ENCODE measurements around the gene PHF21A. TPM values are rescaled to one million over a fixed set of nuclear protein-coding genes. Genes with fewer than 3 reads are reported as not detected.
"Not testable (repeated sequence)": the region's sequence is repeated elsewhere in the genome, so short reads cannot be mapped to it uniquely, and the experiment has no call there.

The PHF21A gene
- total RNA-seq, 1 donor from 2014 or later: 49.6 TPM

DNA sequence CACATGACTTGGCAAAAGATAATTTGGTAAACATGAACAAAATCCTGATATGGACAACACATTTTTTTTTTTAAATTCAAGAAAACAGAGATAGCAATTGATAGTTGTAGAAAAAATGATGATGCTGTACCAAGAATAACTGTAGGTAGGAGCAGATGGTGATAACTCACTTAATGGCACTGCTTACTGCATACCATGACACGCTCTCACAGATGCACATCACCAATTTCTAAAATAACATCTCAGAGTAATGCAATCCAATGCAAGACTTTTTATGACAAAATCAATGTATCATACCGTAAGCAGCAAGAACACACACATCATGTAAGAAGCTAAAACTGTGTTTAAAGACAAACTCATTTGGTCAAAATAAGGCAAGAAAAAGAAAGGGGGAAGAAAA lies 102.6 kb downstream of the PHF21A start:
- no peak overlapping the region for H3K27ac Mint-ChIP-seq
- no peak overlapping the region for H3K4me3 Mint-ChIP-seq
- no peaks in the 10 kb centered on the region for H3K9me3 ChIP-seq (ENCODE audit: low read depth)
- no peaks in the 10 kb centered on the region for H3K27me3 ChIP-seq
- H3K27ac ChIP-seq: no peak overlapping the region
- no peak for TF ChIP-seq EZH2 (IDR thresholded peaks at IDR 0.05)
- no peak for TF ChIP-seq EZH2phosphoT487 (IDR thresholded peaks at IDR 0.05)
- TF ChIP-seq, protein P1, sequence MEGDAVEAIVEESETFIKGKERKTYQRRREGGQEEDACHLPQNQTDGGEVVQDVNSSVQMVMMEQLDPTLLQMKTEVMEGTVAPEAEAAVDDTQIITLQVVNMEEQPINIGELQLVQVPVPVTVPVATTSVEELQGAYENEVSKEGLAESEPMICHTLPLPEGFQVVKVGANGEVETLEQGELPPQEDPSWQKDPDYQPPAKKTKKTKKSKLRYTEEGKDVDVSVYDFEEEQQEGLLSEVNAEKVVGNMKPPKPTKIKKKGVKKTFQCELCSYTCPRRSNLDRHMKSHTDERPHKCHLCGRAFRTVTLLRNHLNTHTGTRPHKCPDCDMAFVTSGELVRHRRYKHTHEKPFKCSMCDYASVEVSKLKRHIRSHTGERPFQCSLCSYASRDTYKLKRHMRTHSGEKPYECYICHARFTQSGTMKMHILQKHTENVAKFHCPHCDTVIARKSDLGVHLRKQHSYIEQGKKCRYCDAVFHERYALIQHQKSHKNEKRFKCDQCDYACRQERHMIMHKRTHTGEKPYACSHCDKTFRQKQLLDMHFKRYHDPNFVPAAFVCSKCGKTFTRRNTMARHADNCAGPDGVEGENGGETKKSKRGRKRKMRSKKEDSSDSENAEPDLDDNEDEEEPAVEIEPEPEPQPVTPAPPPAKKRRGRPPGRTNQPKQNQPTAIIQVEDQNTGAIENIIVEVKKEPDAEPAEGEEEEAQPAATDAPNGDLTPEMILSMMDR (IDR thresholded peaks at IDR 0.05): no peak
- H3K79me2 ChIP-seq (ENCODE audit: low read depth): peaks cover 10% of the 10 kb centered on the region
- DNase-seq (ENCODE audit: low spot score): no peak
- H3K4me2 ChIP-seq: no peak overlapping the region
- H3K9ac ChIP-seq: no peak overlapping the region
- H3K9me3 Mint-ChIP-seq: no peaks in the 10 kb centered on the region
- H3F3A ChIP-seq (ENCODE audit: low read depth): peaks cover 6% of the 10 kb centered on the region
- H2AFZ ChIP-seq (replicated peaks): no peak overlapping the region
- H4K20me1 ChIP-seq (ENCODE audit: low read depth): peaks cover 11% of the 10 kb centered on the region
- H3K4me1 ChIP-seq: no peaks in the 10 kb centered on the region
- no peaks in the 10 kb centered on the region for H3K36me3 ChIP-seq
- H3K4me1 Mint-ChIP-seq: no peaks in the 10 kb centered on the region
- H3K27me3 Mint-ChIP-seq (ENCODE audit: insufficient read depth, low read depth): peaks cover 2% of the 10 kb centered on the region
- H3K36me3 Mint-ChIP-seq: peaks cover 6% of the 10 kb centered on the region
- no peak overlapping the region for H3K4me3 ChIP-seq

DNA sequence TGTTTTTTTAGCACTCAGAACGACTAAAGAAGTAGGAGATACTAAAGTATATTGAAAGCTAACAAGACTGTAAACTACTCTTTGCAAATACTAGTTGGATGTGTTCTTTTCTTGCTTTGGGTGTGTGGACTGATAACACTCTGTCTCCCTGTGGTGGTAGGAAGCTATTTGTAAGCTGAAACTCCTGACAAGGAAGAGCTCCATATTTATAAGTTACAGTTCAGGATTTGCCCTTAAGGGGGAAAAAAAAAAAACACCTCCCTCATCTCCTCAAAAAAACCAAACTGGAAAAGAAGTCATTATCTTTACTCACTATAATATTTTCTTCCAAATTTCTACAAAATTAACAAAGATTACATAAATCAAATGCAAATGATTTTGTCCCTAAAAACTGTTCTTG lies 103.9 kb downstream of the PHF21A start:
- Histone ChIP-seq H3K4me2 (no peak overlapping the region), H4K20me1 (ENCODE audit: low read depth) (peaks cover 24% of the 10 kb centered on the region), H3K27ac (no peak overlapping the region), H3F3A (ENCODE audit: low read depth) (peaks cover 19% of the 10 kb centered on the region), H3K4me3 (no peak overlapping the region), H3K9me3 (ENCODE audit: low read depth) (no peaks in the 10 kb centered on the region), H3K79me2 (ENCODE audit: low read depth) (peaks cover 10% of the 10 kb centered on the region), H3K36me3 (no peaks in the 10 kb centered on the region), H3K9ac (no peak overlapping the region), H3K4me1 (peaks cover 10% of the 10 kb centered on the region), H3K27me3 (no peaks in the 10 kb centered on the region), H2AFZ (replicated peaks) (no peak overlapping the region)
- Mint-ChIP-seq H3K9me3 (no peaks in the 10 kb centered on the region), H3K27me3 (ENCODE audit: insufficient read depth, low read depth) (peaks cover 2% of the 10 kb centered on the region), H3K27ac (no peak overlapping the region), H3K4me3 (no peak overlapping the region), H3K36me3 (peaks cover 6% of the 10 kb centered on the region), H3K4me1 (no peaks in the 10 kb centered on the region)
- DNase-seq (ENCODE audit: low spot score): no peak
- no peak for TF ChIP-seq EZH2phosphoT487 (IDR thresholded peaks at IDR 0.05)
- no peak for TF ChIP-seq EZH2 (IDR thresholded peaks at IDR 0.05)
- TF ChIP-seq, protein P1 (IDR thresholded peaks at IDR 0.05): no peak

DNA sequence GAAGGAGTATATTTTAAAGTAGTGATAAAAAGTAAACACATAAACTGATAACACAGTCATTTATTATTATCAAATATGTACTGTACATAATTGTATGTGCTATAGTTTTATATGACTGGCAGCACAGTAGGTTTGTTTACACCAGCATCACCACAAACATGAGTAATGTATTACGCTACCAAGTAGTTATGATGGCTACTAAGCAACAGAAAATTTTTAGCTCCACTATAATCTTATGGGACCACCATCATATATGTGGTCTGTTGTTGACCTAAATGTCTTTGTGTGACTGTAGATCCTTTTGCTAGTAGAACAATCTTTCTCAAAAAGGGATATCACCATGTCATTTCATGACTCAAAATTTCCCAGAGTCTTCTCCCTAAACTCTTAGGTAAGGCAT lies 105.3 kb downstream of the PHF21A start:
- no peaks in the 10 kb centered on the region for H3K9me3 Mint-ChIP-seq
- H4K20me1 ChIP-seq (ENCODE audit: low read depth): peaks cover 32% of the 10 kb centered on the region

DNA sequence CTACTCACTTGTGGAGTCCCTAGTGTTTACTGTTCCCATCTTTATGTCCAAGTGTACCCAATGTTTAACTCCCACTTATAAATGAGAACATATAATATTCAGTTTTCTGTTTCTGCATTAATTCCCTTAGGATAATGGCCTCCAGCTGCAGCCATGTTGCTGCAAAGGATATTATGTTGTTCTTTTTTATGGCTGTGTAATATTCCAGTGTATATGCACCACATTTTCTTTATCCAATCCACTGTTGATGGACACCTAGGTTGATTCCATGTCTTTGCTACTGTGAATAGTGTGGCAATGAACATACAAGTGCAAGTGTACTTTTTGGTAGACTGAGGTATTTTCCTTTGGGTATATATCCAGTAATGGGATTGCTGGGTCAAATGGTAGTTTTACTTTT lies 107.1 kb downstream of the PHF21A start:
- not testable (repeated sequence) for H3K9ac ChIP-seq; H3K36me3 ChIP-seq; H2AFZ ChIP-seq (replicated peaks); H3K27me3 ChIP-seq; H3K9me3 ChIP-seq (ENCODE audit: low read depth); H3K36me3 Mint-ChIP-seq; DNase-seq (ENCODE audit: low spot score); H3K27ac Mint-ChIP-seq; H3K27me3 Mint-ChIP-seq (ENCODE audit: insufficient read depth, low read depth); H3K4me3 ChIP-seq; H3K4me2 ChIP-seq; H3K27ac ChIP-seq; H3K9me3 Mint-ChIP-seq; H3K4me3 Mint-ChIP-seq; H3K4me1 Mint-ChIP-seq
- Histone ChIP-seq H3K79me2 (ENCODE audit: low read depth) (peaks cover 24% of the 10 kb centered on the region), H3K4me1 (peaks cover 20% of the 10 kb centered on the region), H3F3A (ENCODE audit: low read depth) (peaks cover 34% of the 10 kb centered on the region), H4K20me1 (ENCODE audit: low read depth) (peaks cover 46% of the 10 kb centered on the region)

More for the DNA sequence above, 105.3 kb downstream of the PHF21A start:
- H2AFZ ChIP-seq (replicated peaks): no peak overlapping the region
- Mint-ChIP-seq H3K4me3 (no peak overlapping the region), H3K27me3 (ENCODE audit: insufficient read depth, low read depth) (peaks cover 2% of the 10 kb centered on the region), H3K27ac (no peak overlapping the region), H3K4me1 (peaks cover 3% of the 10 kb centered on the region), H3K36me3 (peaks cover 4% of the 10 kb centered on the region)
- H3K9ac ChIP-seq: no peak overlapping the region
- no peaks in the 10 kb centered on the region for H3K9me3 ChIP-seq (ENCODE audit: low read depth)
- no peak overlapping the region for H3K4me2 ChIP-seq
- DNase-seq (ENCODE audit: low spot score): no peak
- H3F3A ChIP-seq (ENCODE audit: low read depth): peaks cover 33% of the 10 kb centered on the region
- no peaks in the 10 kb centered on the region for H3K36me3 ChIP-seq
- no peak overlapping the region for H3K27ac ChIP-seq
- TF ChIP-seq, protein P1 (IDR thresholded peaks at IDR 0.05): no peak
- TF ChIP-seq EZH2phosphoT487 (IDR thresholded peaks at IDR 0.05): no peak
- TF ChIP-seq EZH2 (IDR thresholded peaks at IDR 0.05): no peak
- no peak overlapping the region for H3K4me3 ChIP-seq
- H3K79me2 ChIP-seq (ENCODE audit: low read depth): peaks cover 15% of the 10 kb centered on the region
- no peaks in the 10 kb centered on the region for H3K27me3 ChIP-seq
- peaks cover 20% of the 10 kb centered on the region for H3K4me1 ChIP-seq

Measured in neural progenitor cell (in vitro differentiated cells).